Fibroblast of mammary gland (primary cell): ENCODE data around the gene DCLK2.

Source experiments
- DNase-seq: peaks from one replicate; pipeline ENCODE4 v3.0.0-alpha.2; 2010; ENCODE audit warnings: low read depth
- H3K4me3 ChIP-seq: 2 replicates; pipeline ENCODE4 v1.5.1; 2011; ENCODE audit warnings: low read depth, mild to moderate bottlenecking, low read length, moderate library complexity; ENCODE audit not compliant: control insufficient read depth
- CTCF ChIP-seq: conservative IDR thresholded peaks from 2 replicates; pipeline ENCODE4 v1.5.1; 2011; ENCODE audit warnings: low read depth, low read length, inconsistent platforms; ENCODE audit not compliant: control insufficient read depth, insufficient read depth

Gene DCLK2

GRCh38 chr4:150133605-150134004 is 55.4 kb downstream of the DCLK2 start:
- DNase-seq, result no peak
- TF ChIP-seq CTCF, result no peak
- no peak overlapping the region for H3K4me3 ChIP-seq

GRCh38 chr4:150135134-150135772 is 57.0 kb downstream of the DCLK2 start:
- H3K4me3 ChIP-seq, result no peak overlapping the region
- DNase-seq, result peak; percentile 35
- TF ChIP-seq CTCF, result no peak

- peak; percentile 35 for DNase-seq
- TF ChIP-seq CTCF, result no peak
- H3K4me3 ChIP-seq, result no peak overlapping the region
Observed at GRCh38 chr4:150136036-150136435, 57.8 kb downstream of the DCLK2 start.

- TF ChIP-seq CTCF, result no peak
- no peak overlapping the region for H3K4me3 ChIP-seq
- DNase-seq, result peak; percentile 67
Observed at GRCh38 chr4:150136481-150136880, 58.2 kb downstream of the DCLK2 start.

GRCh38 chr4:150139297-150139865 is 61.1 kb downstream of the DCLK2 start:
- TF ChIP-seq CTCF, result no peak
- no peak overlapping the region for H3K4me3 ChIP-seq
- DNase-seq, result no peak

- peak; percentile 79 for DNase-seq
- TF ChIP-seq CTCF, result no peak
- H3K4me3 ChIP-seq, result peak overlapping the region; percentile 8
Observed at GRCh38 chr4:150140774-150141400, 62.6 kb downstream of the DCLK2 start.
